K562 (cell line): ENCODE data around the gene CDC14A. TPM values are rescaled to one million over a fixed set of nuclear protein-coding genes. Genes with fewer than 3 reads are reported as not detected.

ENCODE experiments used
- ATF2 ChIP-seq: sonication (generic); formaldehyde crosslinking; IDR thresholded peaks from 2 replicates; pipeline ENCODE4 v1.8.1; 2022; ENCODE audit warnings: missing genetic modification reagents
- CBX3 ChIP-seq, 2 experiments: IDR thresholded peaks; 1 replicate in 1 of 2; 2 replicates in 1 of 2; pipeline ENCODE4 v1.6.1; 2012; ENCODE audit warnings: inconsistent platforms in 2 of 2, low read length in 2 of 2, borderline replicate concordance in 1 of 2, control low read depth in 1 of 2
- CHD7 ChIP-seq: fragments of 200-600 bp; sonication (generic); IDR thresholded peaks from one replicate; pipeline ENCODE4 v1.6.1; 2012; ENCODE audit warnings: mild to moderate bottlenecking, low read depth, low read length, inconsistent platforms
- DACH1 ChIP-seq: fragments of 450-650 bp; IDR thresholded peaks from 2 replicates; pipeline ENCODE4 v1.6.1; 2018; ENCODE audit not compliant: partially characterized antibody
- SAP30 ChIP-seq: fragments of 200-600 bp; sonication (generic); IDR thresholded peaks from 2 replicates; pipeline ENCODE4 v1.6.1; 2012; ENCODE audit warnings: borderline replicate concordance, low read depth, mild to moderate bottlenecking, moderate library complexity, low read length, control low read depth, inconsistent platforms; ENCODE audit not compliant: insufficient read depth, poor library complexity, severe bottlenecking
- SMARCE1 ChIP-seq: fragments of 450-650 bp; IDR thresholded peaks from 2 replicates; pipeline ENCODE4 v1.7.1; 2016; ENCODE audit warnings: mild to moderate bottlenecking
- SNAPC5 ChIP-seq: fragments of 250-450 bp; sonication (Bioruptor Pico); IDR thresholded peaks from 2 replicates; pipeline ENCODE4 v1.8.0; 2021; ENCODE audit warnings: moderate library complexity, mild to moderate bottlenecking, inconsistent platforms
- THAP12 ChIP-seq: fragments of 250-450 bp; sonication (Bioruptor Pico); IDR thresholded peaks from 2 replicates; pipeline ENCODE4 v1.9.0; 2021; ENCODE audit warnings: mild to moderate bottlenecking, inconsistent platforms
- ZKSCAN8 ChIP-seq: fragments of 200-800 bp; sonication (Bioruptor generic); IDR thresholded peaks from 2 replicates; pipeline ENCODE4 v1.6.1; 2016; ENCODE audit warnings: missing genetic modification characterization, missing compliant biosample characterization
- polyA plus RNA-seq, 8 experiments: library from polyadenylated mRNA; depleted of rRNA in 4 of 8; stranded (reverse) in 5 of 8; unstranded in 3 of 8; fragments of >200 nt; fragmentation: Nextera tagmentation in 2 of 8; fragmentation: Illumina TruSeq in 1 of 8; extraction: Ambion mirVana in 2 of 8; extraction: Trizol in 1 of 8; gene quantifications; 2 replicates each; pipeline versions ENCODE4 v1.2.1 to v1.2.3, GENCODE V29; 2011 to 2014; ENCODE audit warnings: inconsistent platforms in 1 of 8, missing spikeins in 1 of 8
- total RNA-seq, 7 experiments: library from RNA; depleted of rRNA in 6 of 7; stranded (reverse); fragments of >200 nt in 6 of 7; fragmentation: Illumina TruSeq in 2 of 7; extraction: Trizol in 2 of 7; gene quantifications; 2 replicates each; pipeline versions ENCODE4 v1.2.1 to v1.2.3, GENCODE V29; 2011 to 2021; ENCODE audit warnings: low replicate concordance in 1 of 7

Gene CDC14A
- total and polyA plus RNA-seq, 9 of the 15 experiments (the other 6 are each of a cell fraction or from before 2014, with no cell fraction given) = 17.0 to 74.3 (median 33.4) TPM

GRCh38 chr1:100362821-100363466 lies 10.6 kb downstream of the CDC14A start (continued):
- no peak for TF ChIP-seq CHD7
- 0 out of 2 replicates have a peak, but pooled peaks have one; percentile 12 for TF ChIP-seq ZKSCAN8 (CRISPR knock-in tag)
- no peak for TF ChIP-seq SNAPC5
- no peak for TF ChIP-seq SMARCE1
- peak in 1 of 2 experiments; percentile 63; a peak in 1 of 3 replicates for TF ChIP-seq CBX3 (IDR thresholded peaks at IDR 0.05; ENCODE audit: borderline replicate concordance in 1 of 2, low read length in 2 of 2)
- peak; percentile 65 for TF ChIP-seq THAP12 (CRISPR knock-in tag)
- TF ChIP-seq DACH1 = peak; percentile 61
- no peak for TF ChIP-seq ATF2 (CRISPR knock-in tag)
- TF ChIP-seq SAP30 = no peak
